LNCAP (cell line): ENCODE measurements around the gene DPEP2.

ENCODE experiments used
- CTCF ChIP-seq: fragments of 450-650 bp; IDR thresholded peaks from 2 replicates; pipeline ENCODE4 v1.5.1; 2017; ENCODE audit warnings: mild to moderate bottlenecking

DPEP2 gene

GRCh38 chr16:67987460-67988160, 11.7 kb downstream of the DPEP2 start:
- no peak for TF ChIP-seq CTCF

GRCh38 chr16:67986949-67987348, 12.3 kb downstream of the DPEP2 start:
- no peak for TF ChIP-seq CTCF

- no peak for TF ChIP-seq CTCF
Measured at GRCh38 chr16:67982011-67982696, 17.1 kb downstream of the DPEP2 start.

- TF ChIP-seq CTCF: no peak
Measured at GRCh38 chr16:67979955-67980678, 19.2 kb downstream of the DPEP2 start, which contains the start of gene DPEP3. TSS of gene DPEP3 (minus strand) at chr16:67980499. CDS start at chr16:67980380, 119 bp downstream.

GRCh38 chr16:67977469-67978227, 21.6 kb downstream of the DPEP2 start:
- no peak for TF ChIP-seq CTCF

GRCh38 chr16:67977005-67977404, 22.3 kb downstream of the DPEP2 start:
- TF ChIP-seq CTCF: no peak

- no peak for TF ChIP-seq CTCF
Measured at GRCh38 chr16:67976205-67976604, 23.1 kb downstream of the DPEP2 start.
